ENCODE results near the gene USP8.

- TF ChIP-seq EZH2 (IDR thresholded peaks at IDR 0.05; ENCODE audit: insufficient read depth, poor library complexity, severe bottlenecking) (no peak), EZH2phosphoT487 (IDR thresholded peaks at IDR 0.05; ENCODE audit: insufficient read depth, low read depth) (no peak)
Observed at GRCh38 chr15:50438251-50438650, 14.0 kb downstream of the USP8 start.

Data from GM23248 (cell line).